ENCODE results near the gene KCNT1.

Gene KCNT1

DNA sequence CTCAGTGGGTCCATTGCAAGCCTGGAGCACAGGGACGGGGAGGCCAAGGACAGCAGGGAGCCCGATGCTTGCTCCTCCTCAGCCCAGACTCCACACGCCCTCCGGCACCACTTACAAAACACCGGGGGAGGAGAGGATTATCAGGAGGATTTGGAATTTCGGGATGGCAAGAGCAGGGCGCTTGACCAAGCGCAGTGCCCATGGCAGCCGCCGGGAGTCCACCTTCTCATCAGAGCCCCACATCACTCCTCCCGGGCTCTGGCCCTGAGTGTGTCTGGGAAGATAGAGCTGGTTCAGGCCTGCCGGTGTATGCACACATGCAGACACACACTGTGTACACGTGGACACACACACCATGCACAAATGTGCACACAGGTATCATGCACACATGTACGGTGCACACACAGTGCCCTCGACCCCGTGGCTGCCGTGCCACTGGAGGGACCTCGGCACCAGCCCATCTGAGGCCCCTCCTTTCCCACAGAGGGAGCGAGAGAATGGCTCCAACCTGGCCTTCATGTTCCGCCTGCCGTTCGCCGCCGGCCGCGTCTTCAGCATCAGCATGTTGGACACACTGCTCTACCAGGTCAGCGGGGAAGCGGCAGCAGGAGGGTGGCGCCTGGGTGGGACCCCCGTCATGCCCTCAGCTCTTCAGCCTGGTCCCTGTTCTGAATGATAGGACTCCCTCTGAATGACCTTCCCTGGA lies 81.7 kb downstream of the KCNT1 start:
- Mint-ChIP-seq H3K27me3 (peaks cover 4% of the 10 kb centered on the region in 2 donors), H3K4me3 (no peak overlapping the region), H3K36me3 (no peaks in the 10 kb centered on the region), H3K4me1 (no peaks in the 10 kb centered on the region), H3K9me3 (no peaks in the 10 kb centered on the region), H3K27ac (no peak overlapping the region)
- no peak for ATAC-seq (replicated peaks)
- DNase-seq, result no peak

- H3K27me3 Mint-ChIP-seq, result peaks cover 0 to 3% of the 10 kb centered on the region in 2 donors
Observed at GRCh38 chr9:135785013-135785575, 83.1 kb downstream of the KCNT1 start.

DNA sequence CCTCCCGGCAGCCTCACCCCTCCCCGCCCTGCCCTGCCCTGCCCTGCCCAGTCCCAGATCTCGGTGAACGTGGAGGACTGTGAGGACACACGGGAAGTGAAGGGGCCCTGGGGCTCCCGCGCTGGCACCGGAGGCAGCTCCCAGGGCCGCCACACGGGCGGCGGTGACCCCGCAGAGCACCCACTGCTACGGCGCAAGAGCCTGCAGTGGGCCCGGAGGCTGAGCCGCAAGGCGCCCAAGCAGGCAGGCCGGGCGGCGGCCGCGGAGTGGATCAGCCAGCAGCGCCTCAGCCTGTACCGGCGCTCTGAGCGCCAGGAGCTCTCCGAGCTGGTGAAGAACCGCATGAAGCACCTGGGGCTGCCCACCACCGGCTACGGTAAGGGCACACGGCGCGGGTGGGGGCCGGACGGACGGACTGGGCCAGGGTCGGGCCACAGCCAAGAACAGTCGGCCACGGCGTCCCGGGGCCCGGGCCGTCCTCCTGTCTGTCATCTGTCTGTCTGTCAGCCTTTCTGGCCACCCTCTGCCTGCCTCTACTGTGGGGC lies 84.2 kb downstream of the KCNT1 start:
- H3K36me3 Mint-ChIP-seq, result no peaks in the 10 kb centered on the region
- no peaks in the 10 kb centered on the region for H3K27me3 Mint-ChIP-seq
- DNase-seq, result no peak
- no peaks in the 10 kb centered on the region for H3K4me1 Mint-ChIP-seq
- no peak for ATAC-seq (replicated peaks)
- no peak overlapping the region for H3K27ac Mint-ChIP-seq
- H3K9me3 Mint-ChIP-seq, result no peaks in the 10 kb centered on the region
- H3K4me3 Mint-ChIP-seq, result no peak overlapping the region

More at GRCh38 chr9:135785013-135785575, 83.1 kb downstream of the KCNT1 start:
- Mint-ChIP-seq H3K27ac (no peak overlapping the region), H3K9me3 (no peaks in the 10 kb centered on the region), H3K4me1 (no peaks in the 10 kb centered on the region), H3K36me3 (no peaks in the 10 kb centered on the region), H3K4me3 (no peak overlapping the region)
- DNase-seq (no peak), ATAC-seq (replicated peaks) (no peak)

- H3K9me3 Mint-ChIP-seq, result no peaks in the 10 kb centered on the region
- no peaks in the 10 kb centered on the region for H3K4me1 Mint-ChIP-seq
- H3K27me3 Mint-ChIP-seq, result no peaks in the 10 kb centered on the region
- no peaks in the 10 kb centered on the region for H3K36me3 Mint-ChIP-seq
- ATAC-seq (replicated peaks) (no peak), DNase-seq (no peak)
- H3K27ac Mint-ChIP-seq, result no peak overlapping the region
- no peak overlapping the region for H3K4me3 Mint-ChIP-seq
Observed at GRCh38 chr9:135787317-135787716, 85.3 kb downstream of the KCNT1 start.

- Mint-ChIP-seq H3K27ac (no peak overlapping the region), H3K4me1 (no peaks in the 10 kb centered on the region), H3K9me3 (no peaks in the 10 kb centered on the region), H3K36me3 (no peaks in the 10 kb centered on the region), H3K4me3 (no peak overlapping the region), H3K27me3 (no peaks in the 10 kb centered on the region)
- DNase-seq, result no peak
- no peak for ATAC-seq (replicated peaks)
Observed at GRCh38 chr9:135787776-135788575, 86.0 kb downstream of the KCNT1 start.

GRCh38 chr9:135788576-135789300 lies 86.8 kb downstream of the KCNT1 start:
- DNase-seq, result no peak
- no peak overlapping the region for H3K4me3 Mint-ChIP-seq
- H3K36me3 Mint-ChIP-seq, result no peaks in the 10 kb centered on the region
- ATAC-seq (replicated peaks), result no peak
- H3K4me1 Mint-ChIP-seq, result no peaks in the 10 kb centered on the region
- no peaks in the 10 kb centered on the region for H3K27me3 Mint-ChIP-seq
- H3K27ac Mint-ChIP-seq, result no peak overlapping the region
- H3K9me3 Mint-ChIP-seq, result no peaks in the 10 kb centered on the region

- Mint-ChIP-seq H3K4me1 (no peaks in the 10 kb centered on the region), H3K4me3 (no peak overlapping the region), H3K9me3 (no peaks in the 10 kb centered on the region), H3K27me3 (no peaks in the 10 kb centered on the region), H3K27ac (no peak overlapping the region), H3K36me3 (no peaks in the 10 kb centered on the region)
- ATAC-seq (replicated peaks) (no peak), DNase-seq (no peak)
Observed at GRCh38 chr9:135789838-135790291, 87.9 kb downstream of the KCNT1 start.

GRCh38 chr9:135790356-135790755 lies 88.4 kb downstream of the KCNT1 start:
- DNase-seq, result no peak
- ATAC-seq (replicated peaks), result no peak
- no peaks in the 10 kb centered on the region for H3K9me3 Mint-ChIP-seq
- H3K27me3 Mint-ChIP-seq, result no peaks in the 10 kb centered on the region
- H3K4me1 Mint-ChIP-seq, result no peaks in the 10 kb centered on the region
- no peaks in the 10 kb centered on the region for H3K36me3 Mint-ChIP-seq
- H3K27ac Mint-ChIP-seq, result no peak overlapping the region
- H3K4me3 Mint-ChIP-seq, result no peak overlapping the region

GRCh38 chr9:135790850-135791249 lies 88.9 kb downstream of the KCNT1 start:
- H3K27ac Mint-ChIP-seq, result no peak overlapping the region
- H3K36me3 Mint-ChIP-seq, result no peaks in the 10 kb centered on the region
- no peak for ATAC-seq (replicated peaks)
- H3K4me3 Mint-ChIP-seq, result no peak overlapping the region
- H3K9me3 Mint-ChIP-seq, result no peaks in the 10 kb centered on the region
- no peaks in the 10 kb centered on the region for H3K27me3 Mint-ChIP-seq
- H3K4me1 Mint-ChIP-seq, result no peaks in the 10 kb centered on the region
- DNase-seq, result no peak

GRCh38 chr9:135791431-135792267 lies 89.7 kb downstream of the KCNT1 start:
- no peak for ATAC-seq (replicated peaks)
- DNase-seq, result no peak
- Mint-ChIP-seq H3K4me3 (no peak overlapping the region), H3K27me3 (no peaks in the 10 kb centered on the region), H3K36me3 (no peaks in the 10 kb centered on the region), H3K27ac (no peak overlapping the region), H3K9me3 (no peaks in the 10 kb centered on the region), H3K4me1 (no peaks in the 10 kb centered on the region)

GRCh38 chr9:135792268-135793128 lies 90.5 kb downstream of the KCNT1 start:
- H3K27me3 Mint-ChIP-seq, result peaks cover 5 to 7% of the 10 kb centered on the region in 2 donors
- no peaks in the 10 kb centered on the region for H3K36me3 Mint-ChIP-seq
- H3K9me3 Mint-ChIP-seq, result no peaks in the 10 kb centered on the region
- no peak overlapping the region for H3K27ac Mint-ChIP-seq
- no peak for DNase-seq
- ATAC-seq (replicated peaks), result no peak
- H3K4me1 Mint-ChIP-seq, result no peaks in the 10 kb centered on the region
- no peak overlapping the region for H3K4me3 Mint-ChIP-seq

- Mint-ChIP-seq H3K27ac (no peak overlapping the region), H3K4me1 (no peaks in the 10 kb centered on the region), H3K27me3 (peaks cover 10 to 16% of the 10 kb centered on the region in 2 donors), H3K36me3 (no peaks in the 10 kb centered on the region), H3K4me3 (no peak overlapping the region), H3K9me3 (no peaks in the 10 kb centered on the region)
- ATAC-seq (replicated peaks), result no peak
- DNase-seq, result no peak
Observed at GRCh38 chr9:135793221-135794056, 91.5 kb downstream of the KCNT1 start.
